SIG-M5 treated with dmso at 0.1 percent for 504 hours (cell line): Measurements from ENCODE around the gene CAMK2B.
"Not testable (repeated sequence)": the region's sequence is repeated elsewhere in the genome, so short reads cannot be mapped to it uniquely, and the experiment has no call there.

Experiments used
- DNase-seq: peaks from one replicate; lab custom pipeline; 2025; ENCODE audit not compliant: unreplicated experiment; lab: John Stamatoyannopoulos, UW

Gene CAMK2B

DNA sequence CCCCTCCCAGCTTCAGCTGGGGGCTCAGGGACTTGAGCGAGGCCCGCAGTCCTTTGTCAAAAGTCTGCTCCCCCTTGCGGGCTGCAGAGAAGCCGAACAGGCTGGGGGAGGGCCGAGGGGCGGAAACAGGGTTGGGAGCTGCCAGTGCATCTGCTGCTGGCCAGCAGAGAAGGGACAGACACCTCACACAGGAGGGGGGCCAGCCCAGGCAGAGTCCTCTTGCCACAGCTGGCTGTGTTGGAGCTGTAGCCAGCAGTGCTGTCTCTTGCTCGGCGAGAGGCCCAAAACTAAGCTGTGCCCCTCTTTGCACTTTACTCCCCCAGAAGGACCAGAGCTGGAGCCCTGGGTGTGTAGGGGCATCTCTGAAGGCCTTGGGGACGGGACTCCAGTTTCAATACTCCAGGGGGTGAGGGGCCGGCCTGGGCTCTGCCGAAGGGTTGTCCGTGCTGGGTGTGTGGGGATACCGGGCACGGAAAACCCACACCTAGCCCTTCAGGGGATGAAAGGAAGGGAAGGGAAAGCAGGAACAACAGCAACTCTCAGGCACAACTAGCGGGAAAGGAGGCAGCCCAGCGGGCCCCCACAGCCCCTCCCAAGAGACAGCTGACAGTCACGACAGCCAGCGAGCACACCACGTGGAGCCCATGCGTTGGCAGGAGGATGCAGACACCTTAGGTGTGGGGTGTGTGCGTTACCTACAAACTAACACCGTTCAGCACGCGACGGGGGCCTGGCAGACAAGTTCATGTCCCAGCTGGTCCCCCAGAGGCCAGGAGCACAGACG is 106.8 kb downstream of the CAMK2B start:
- no peak for DNase-seq

- no peak for DNase-seq
Observed at GRCh38 chr7:44217852-44218402, 107.5 kb downstream of the CAMK2B start.

GRCh38 chr7:44217223-44217714 is 108.1 kb downstream of the CAMK2B start:
- no peak for DNase-seq

DNA sequence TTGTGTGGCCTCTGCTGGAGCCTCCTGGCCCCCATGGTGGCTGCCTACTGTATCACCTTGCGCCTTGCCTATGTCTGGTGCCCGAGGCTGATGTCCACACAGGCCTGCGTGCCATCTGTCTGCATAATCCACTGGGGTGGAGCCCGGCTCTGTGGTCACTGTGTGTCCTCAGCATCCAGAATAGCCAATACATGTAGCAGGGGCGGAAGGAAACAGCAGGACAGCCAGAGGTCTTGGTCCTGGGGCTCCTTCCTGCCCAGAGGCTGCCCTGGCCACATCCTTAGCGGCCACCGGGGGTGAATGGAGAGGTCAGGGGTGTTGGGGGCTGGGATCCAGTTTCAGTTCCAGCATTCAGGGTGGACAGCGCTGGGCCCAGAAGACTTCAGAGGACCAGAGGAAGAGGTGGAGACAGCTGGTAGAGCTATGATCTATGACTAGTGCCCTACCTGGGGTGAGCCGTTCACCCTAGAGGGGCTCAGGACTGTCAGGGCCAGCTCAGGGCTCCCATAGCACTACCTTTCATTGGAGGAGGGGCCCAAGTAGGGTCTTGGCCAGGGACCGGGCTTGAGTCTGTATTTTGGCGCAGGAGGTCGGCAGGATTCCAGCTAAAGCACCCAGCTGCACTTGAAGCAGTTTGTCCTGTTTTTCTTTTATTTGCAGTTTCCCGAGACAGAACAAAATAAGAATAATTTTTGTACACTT is 108.7 kb downstream of the CAMK2B start:
- DNase-seq = no peak

GRCh38 chr7:44216019-44216418 is 109.4 kb downstream of the CAMK2B start:
- DNase-seq = no peak

- DNase-seq = no peak
Observed at GRCh38 chr7:44215531-44215930, 109.9 kb downstream of the CAMK2B start.

DNA sequence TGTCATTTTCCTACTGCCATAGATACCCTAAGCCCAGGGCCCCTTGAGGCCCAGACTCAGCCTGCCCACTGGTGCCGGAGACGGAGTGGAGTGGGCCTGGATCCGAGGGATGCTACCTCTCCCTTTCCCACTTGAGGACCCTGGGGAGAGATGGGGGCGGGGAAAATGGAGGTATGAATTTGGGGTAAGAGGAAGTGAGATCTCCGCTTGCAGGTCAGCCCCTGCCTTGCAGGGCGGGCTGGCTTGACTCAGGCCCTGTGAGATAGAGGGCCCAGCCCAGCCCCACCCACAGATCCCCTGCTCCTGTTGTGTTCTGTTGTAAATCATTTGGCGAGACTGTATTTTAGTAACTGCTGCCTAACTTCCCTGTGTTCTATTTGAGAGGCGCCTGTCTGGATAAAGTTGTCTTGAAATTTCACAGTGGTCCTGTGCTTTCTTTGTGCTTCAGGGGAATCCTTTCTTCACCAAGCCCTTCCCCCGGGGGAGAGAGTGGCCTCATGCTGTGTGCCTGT is 111.5 kb downstream of the CAMK2B start:
- DNase-seq = no peak

DNA sequence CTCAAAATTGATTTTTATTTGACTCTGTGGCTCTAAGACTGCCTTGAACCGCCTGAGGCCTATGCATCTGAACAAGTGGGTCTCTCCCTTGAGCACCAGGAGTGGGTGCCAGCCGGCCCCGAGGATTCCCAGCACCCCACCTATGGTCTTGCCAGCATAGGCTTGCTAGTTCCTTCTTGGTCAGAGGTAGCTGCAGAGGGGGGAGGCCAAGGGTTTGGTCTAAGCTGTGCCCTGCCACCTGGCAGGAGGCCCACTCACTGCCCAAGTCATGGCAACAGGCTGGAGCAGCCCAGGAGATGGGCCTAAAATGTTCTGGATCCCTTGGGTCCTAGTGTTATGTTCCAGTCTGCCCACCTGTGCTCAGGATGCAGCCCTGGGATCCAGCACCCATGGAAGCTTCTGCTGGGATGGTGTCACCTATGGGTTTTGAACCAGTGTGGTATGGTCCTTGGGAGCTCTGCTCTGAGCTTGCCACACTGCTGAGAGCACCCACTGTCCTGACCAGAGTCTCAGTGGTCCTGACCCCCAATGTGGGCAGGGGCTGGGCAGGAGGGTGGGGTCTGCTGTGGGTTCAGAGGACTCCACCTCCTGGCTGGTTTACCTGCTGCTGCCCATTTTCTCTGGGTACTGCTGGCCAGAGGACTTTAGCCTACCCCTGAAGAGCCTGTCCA is 112.1 kb downstream of the CAMK2B start:
- no peak for DNase-seq

DNA sequence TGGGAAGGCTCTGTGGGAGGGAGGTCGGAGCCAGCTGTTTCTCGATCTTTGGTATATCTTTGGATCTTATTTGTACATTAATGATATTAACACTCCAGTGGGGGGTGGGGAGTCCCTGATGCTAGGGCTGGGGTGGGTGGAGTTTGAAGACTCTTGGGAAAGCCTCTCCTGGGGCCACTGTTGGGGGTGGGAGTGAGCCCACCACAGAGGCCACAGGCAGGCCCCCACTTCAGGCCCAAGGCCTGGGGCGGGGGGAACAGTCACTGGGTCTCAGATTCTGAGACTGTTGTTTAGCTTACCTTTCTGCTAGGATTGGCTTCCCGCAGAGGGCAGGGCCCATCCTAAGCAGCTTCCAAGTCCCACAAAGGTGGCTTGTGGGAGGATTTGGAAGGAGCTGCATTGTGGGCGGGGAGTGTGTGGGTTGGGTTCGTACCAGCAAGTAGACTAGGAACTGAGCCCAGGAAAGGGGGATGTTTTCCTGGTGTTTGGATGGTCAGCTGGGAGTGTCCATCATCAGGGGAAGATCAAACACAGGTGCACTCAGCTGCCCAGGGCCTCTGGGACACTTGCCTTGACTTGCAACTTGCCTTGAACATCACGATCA is 112.7 kb downstream of the CAMK2B start:
- DNase-seq = no peak

- no peak for DNase-seq
Observed at GRCh38 chr7:44212018-44212417, 113.4 kb downstream of the CAMK2B start.

- DNase-seq = no peak
Observed at GRCh38 chr7:44211126-44211675, 114.2 kb downstream of the CAMK2B start.

DNA sequence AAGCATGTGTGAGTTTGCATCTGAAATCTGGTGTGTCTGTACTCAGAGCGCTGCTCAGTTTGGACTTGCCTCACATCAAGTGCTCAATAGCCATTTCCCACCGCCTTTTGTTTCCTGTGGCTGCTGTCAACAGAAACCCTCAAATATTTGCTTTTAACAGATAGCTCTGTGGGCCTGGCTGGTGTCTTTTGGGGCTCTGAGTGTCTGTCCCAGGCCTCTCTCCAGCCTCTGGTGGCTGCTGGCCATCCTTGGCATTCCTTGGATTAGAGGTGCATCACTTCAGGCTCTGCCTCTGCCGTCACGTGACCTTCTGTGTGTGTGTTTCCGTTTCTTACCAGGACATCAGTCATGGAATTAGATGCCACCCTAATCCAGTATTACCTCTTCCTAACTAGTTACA is 115.3 kb downstream of the CAMK2B start:
- DNase-seq = no peak

GRCh38 chr7:44208085-44208484 is 117.3 kb downstream of the CAMK2B start:
- DNase-seq = no peak

GRCh38 chr7:44206008-44206407 is 119.4 kb downstream of the CAMK2B start:
- DNase-seq = no peak

- DNase-seq = no peak
Observed at GRCh38 chr7:44201813-44202212, 123.6 kb downstream of the CAMK2B start.

GRCh38 chr7:44200699-44201461 is 124.5 kb downstream of the CAMK2B start, which contains the start of gene YKT6:
TSS of gene YKT6 (plus strand) at chr7:44200978. CDS start at chr7:44201136, 158 bp downstream.
- DNase-seq = peak; percentile 97

DNA sequence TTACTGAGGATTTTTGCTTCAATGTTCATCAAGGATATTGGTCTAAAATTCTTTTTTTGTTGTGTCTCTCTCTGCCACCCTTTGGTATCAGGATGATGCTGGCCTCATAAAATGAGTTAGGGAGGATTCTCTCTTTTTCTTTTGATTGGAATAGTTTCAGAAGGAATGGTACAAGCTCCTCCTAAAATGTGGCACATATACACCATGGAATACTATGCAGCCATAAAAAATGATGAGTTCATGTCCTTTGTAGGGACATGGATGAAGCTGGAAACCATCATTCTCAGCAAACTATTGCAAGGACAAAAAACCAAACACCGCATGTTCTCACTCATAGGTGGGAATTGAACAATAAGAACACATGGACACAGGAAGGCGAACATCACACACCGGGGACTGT is 125.2 kb downstream of the CAMK2B start:
- not testable (repeated sequence) for DNase-seq

DNA sequence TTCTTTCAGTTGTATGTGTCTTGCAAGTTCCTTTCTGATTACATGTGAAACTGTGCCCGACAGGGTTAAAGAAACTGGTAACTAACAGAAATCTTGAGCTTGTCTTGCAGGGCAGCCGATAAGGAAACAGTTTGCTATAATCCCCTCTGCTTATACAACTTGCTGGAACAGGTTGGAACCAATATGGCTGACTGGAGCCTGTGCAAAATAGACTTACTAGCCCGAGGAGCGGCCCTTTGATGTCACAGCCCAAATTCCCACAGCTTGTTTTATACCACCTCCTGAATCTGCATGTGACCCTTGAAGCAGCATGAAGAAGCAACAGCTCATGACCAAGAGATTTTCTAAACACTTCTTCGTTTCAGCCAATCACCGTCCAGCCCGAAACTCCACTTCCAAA is 127.9 kb downstream of the CAMK2B start:
- DNase-seq = no peak

- DNase-seq = peak; percentile 40
Observed at GRCh38 chr7:44196450-44196872, 128.9 kb downstream of the CAMK2B start.

- DNase-seq = no peak
Observed at GRCh38 chr7:44195889-44196288, 129.5 kb downstream of the CAMK2B start.
